ENCODE results near the gene ASCC3.

ASCC3 gene

DNA sequence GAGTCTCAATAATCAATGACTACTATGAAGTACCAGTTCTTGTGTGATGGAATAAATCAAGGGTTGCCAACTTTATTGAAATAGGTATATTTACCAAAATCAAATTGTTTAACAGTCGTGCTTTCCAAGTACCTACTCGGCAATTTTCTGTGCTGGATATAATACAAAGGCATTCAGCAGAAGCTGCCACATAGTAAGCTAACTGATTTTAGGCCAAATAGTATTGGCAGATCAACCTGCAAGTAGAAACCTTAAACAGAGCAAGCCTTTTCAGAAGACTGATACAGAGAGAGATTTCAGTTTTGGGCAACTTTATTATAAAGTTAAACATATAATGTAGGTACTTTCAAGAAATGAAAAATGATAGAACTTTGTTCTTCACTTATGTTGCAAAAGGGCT lies 174.6 kb downstream of the ASCC3 start:
- no peak overlapping the region for H3K4me3 ChIP-seq (ENCODE audit: low read length)

DNA sequence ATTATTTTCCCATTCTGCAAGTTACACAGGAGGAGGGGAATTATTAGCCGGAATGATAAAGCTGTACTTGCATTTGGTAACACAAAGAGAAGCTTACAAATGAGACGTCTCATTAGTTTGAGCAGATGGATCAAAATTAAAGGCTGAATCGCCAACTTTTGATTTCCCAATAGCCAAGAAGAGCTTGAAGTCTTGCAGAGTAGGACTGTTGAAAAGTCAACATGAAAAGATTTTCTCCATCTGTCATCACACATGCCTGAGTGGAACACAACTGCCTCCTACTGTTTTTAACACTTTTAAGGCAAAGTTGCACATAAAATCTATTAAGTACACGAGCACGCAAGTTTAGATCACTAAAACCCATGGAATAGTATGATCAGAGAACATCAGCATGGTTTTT lies 176.2 kb downstream of the ASCC3 start:
- Histone ChIP-seq H3K4me2 (ENCODE audit: low read length) (no peak overlapping the region), H3K4me3 (ENCODE audit: low read length) (no peak overlapping the region), H3K36me3 (ENCODE audit: insufficient read depth, low read length) (peaks cover 4% of the 10 kb centered on the region), H3K27me3 (ENCODE audit: control insufficient read depth, insufficient read depth, low read length) (no peaks in the 10 kb centered on the region), H3K9ac (ENCODE audit: low read depth, low read length) (no peak overlapping the region), H3K4me1 (ENCODE audit: control insufficient read depth, insufficient read depth, low read length) (peaks cover 5% of the 10 kb centered on the region), H3K9me3 (replicated peaks; ENCODE audit: low read length) (no peaks in the 10 kb centered on the region)

More for the DNA sequence above, 174.6 kb downstream of the ASCC3 start:
- H3K36me3 ChIP-seq (ENCODE audit: insufficient read depth, low read length): peaks cover 4% of the 10 kb centered on the region
- H3K4me2 ChIP-seq (ENCODE audit: low read length): no peak overlapping the region
- H3K9me3 ChIP-seq (replicated peaks; ENCODE audit: low read length): no peaks in the 10 kb centered on the region
- no peak overlapping the region for H3K9ac ChIP-seq (ENCODE audit: low read depth, low read length)
- H3K27me3 ChIP-seq (ENCODE audit: control insufficient read depth, insufficient read depth, low read length): no peaks in the 10 kb centered on the region
- H3K4me1 ChIP-seq (ENCODE audit: control insufficient read depth, insufficient read depth, low read length): peaks cover 5% of the 10 kb centered on the region

DNA sequence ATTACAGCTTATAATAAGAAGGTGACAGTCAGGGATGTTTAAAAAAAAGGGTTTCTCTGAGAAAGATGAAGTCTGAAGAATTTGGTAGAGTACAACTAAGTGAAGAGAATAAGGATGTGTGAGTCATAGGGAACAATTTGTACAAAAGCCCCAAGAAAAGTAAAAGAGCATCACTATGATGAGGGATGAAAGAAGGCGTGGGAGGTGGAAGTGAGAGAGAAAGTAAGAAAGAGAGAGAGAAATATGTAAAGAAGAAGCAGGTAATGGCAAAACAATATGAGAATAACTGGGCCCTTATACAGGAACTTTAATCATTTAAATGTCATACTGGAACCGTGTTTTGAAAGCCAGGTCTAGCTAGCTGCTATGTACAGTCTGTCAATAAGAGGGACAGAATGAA lies 179.4 kb downstream of the ASCC3 start:
- Histone ChIP-seq H3K9me3 (replicated peaks; ENCODE audit: low read length) (no peaks in the 10 kb centered on the region), H3K4me2 (ENCODE audit: low read length) (no peak overlapping the region), H3K9ac (ENCODE audit: low read depth, low read length) (no peak overlapping the region), H3K4me1 (ENCODE audit: control insufficient read depth, insufficient read depth, low read length) (peaks cover 5% of the 10 kb centered on the region), H3K4me3 (ENCODE audit: low read length) (no peak overlapping the region), H3K36me3 (ENCODE audit: insufficient read depth, low read length) (peaks cover 10% of the 10 kb centered on the region), H3K27me3 (ENCODE audit: control insufficient read depth, insufficient read depth, low read length) (no peaks in the 10 kb centered on the region)

DNA sequence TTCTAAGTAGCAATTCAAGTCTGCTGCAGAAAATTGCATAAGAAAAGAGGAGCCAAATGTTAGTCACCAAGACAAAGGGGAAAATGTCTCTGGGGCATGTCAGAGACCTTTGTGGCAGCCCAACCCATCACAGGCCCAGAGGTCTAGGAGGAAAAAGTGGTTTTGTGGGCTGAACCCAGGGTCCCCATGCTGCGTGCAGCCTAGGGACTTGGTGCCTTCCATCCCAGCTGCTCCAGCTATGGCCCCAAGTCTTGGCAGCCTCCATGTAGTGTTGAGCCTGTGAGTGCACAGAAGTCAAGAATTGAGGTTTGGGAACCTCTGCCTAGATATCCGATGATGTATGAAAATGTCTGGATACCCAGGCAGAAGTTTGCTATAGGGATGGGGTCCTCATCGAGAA lies 181.1 kb downstream of the ASCC3 start:
- H3K4me3 ChIP-seq (ENCODE audit: low read length): no peak overlapping the region
- no peak overlapping the region for H3K4me2 ChIP-seq (ENCODE audit: low read length)
- no peak overlapping the region for H3K9ac ChIP-seq (ENCODE audit: low read depth, low read length)

DNA sequence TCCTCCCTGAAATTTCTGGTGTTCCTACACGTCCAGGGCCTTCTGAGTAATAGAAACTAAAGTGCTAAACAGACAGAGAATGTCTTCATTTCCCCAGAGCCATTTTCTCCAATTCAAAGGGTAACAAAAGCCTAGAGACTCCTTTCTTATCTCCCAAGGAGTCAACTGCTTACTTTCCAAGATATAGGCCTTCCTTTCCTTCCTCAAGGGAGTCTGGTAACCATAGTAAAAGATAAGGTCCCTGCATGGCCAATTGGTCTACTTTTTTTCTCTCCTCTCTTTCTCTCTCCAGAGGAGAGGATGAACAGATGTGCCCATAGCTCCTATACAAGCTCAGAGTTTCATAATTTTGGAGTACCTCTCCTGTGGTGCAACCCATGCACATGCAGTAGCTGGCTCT lies 185.7 kb downstream of the ASCC3 start:
- Histone ChIP-seq H3K9ac (ENCODE audit: low read depth, low read length) (no peak overlapping the region), H3K9me3 (replicated peaks; ENCODE audit: low read length) (no peaks in the 10 kb centered on the region), H3K4me2 (ENCODE audit: low read length) (no peak overlapping the region)

More for the DNA sequence above, 181.1 kb downstream of the ASCC3 start:
- Histone ChIP-seq H3K4me1 (ENCODE audit: control insufficient read depth, insufficient read depth, low read length) (peaks cover 5% of the 10 kb centered on the region), H3K27me3 (ENCODE audit: control insufficient read depth, insufficient read depth, low read length) (no peaks in the 10 kb centered on the region), H3K9me3 (replicated peaks; ENCODE audit: low read length) (no peaks in the 10 kb centered on the region), H3K36me3 (ENCODE audit: insufficient read depth, low read length) (peaks cover 8% of the 10 kb centered on the region)

DNA sequence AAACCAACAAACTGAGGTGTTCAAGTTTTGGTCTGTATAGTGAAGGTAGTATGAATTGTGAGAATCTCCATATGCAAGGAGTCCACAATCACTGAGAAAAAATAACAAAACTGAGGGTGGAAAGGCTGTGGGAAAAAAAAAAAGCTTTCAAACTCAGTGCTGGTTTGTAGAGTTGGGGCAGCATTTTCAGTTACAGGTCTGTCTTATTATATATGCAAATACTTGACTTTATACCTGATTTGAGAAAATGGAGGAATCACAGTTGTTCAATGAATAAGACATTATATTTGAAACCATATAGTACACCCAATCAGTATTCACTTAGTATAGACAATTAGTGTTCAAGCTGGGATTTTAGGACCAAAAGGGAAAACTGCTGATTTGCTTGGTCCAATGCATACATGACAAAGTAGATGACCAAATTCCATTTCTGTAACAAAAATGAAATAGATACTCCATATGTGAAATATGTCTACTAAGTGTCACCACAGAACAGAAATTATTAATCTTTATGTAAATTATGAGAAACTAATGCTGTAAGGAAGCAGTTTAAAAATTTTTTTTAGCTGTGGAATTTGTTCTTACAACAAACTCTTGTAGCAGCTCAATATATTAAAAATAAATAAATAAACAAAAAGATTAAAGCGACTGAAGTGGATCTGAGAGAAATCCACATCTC lies 187.7 kb downstream of the ASCC3 start:
- Histone ChIP-seq H3K9me3 (replicated peaks; ENCODE audit: low read length) (no peaks in the 10 kb centered on the region), H3K4me1 (ENCODE audit: control insufficient read depth, insufficient read depth, low read length) (no peaks in the 10 kb centered on the region), H3K4me3 (ENCODE audit: low read length) (no peak overlapping the region), H3K9ac (ENCODE audit: low read depth, low read length) (no peak overlapping the region), H3K27me3 (ENCODE audit: control insufficient read depth, insufficient read depth, low read length) (no peaks in the 10 kb centered on the region), H3K36me3 (ENCODE audit: insufficient read depth, low read length) (no peaks in the 10 kb centered on the region), H3K4me2 (ENCODE audit: low read length) (no peak overlapping the region)

More for the DNA sequence above, 185.7 kb downstream of the ASCC3 start:
- Histone ChIP-seq H3K4me1 (ENCODE audit: control insufficient read depth, insufficient read depth, low read length) (no peaks in the 10 kb centered on the region), H3K36me3 (ENCODE audit: insufficient read depth, low read length) (peaks cover 6% of the 10 kb centered on the region), H3K4me3 (ENCODE audit: low read length) (no peak overlapping the region), H3K27me3 (ENCODE audit: control insufficient read depth, insufficient read depth, low read length) (no peaks in the 10 kb centered on the region)

DNA sequence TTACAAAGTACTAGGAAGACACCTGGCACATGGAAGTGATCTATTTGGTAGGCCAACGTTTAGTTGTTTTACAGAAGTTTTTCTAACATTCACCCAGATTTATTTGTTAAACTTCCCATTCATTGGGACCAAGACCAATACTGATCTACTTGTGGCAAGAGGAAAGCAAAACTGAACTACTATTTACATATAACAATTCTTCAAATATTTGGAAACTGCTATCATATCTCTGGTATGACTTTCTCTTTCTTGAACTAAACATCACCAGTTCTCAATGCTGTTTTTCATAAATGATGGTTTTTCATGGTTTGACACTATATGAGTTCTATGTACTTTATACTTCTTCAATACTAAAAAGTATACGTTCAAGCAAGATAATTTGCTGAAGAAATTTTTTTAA lies 189.2 kb downstream of the ASCC3 start:
- Histone ChIP-seq H3K9me3 (replicated peaks; ENCODE audit: low read length) (no peaks in the 10 kb centered on the region), H3K9ac (ENCODE audit: low read depth, low read length) (no peak overlapping the region), H3K27me3 (ENCODE audit: control insufficient read depth, insufficient read depth, low read length) (no peaks in the 10 kb centered on the region), H3K4me1 (ENCODE audit: control insufficient read depth, insufficient read depth, low read length) (no peaks in the 10 kb centered on the region), H3K36me3 (ENCODE audit: insufficient read depth, low read length) (no peaks in the 10 kb centered on the region), H3K4me3 (ENCODE audit: low read length) (no peak overlapping the region), H3K4me2 (ENCODE audit: low read length) (no peak overlapping the region)

DNA sequence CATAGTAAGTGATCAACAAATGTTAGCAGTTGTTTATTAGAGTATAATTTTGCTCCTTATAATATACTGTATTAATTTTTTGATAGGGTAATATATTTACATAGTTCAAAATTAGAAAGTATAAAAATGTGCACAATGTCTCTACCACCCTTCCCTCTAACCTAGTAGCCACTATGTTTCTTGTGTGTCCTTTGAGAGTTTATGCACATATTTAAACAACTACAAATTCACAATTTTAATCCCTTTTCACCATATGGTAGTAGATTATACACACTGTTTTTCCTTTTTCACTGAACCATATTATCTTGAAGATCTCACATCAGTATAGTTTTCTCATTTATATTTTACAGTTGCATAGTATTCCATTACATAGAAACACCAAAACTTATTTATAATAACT lies 194.9 kb downstream of the ASCC3 start:
- H3K4me1 ChIP-seq (ENCODE audit: control insufficient read depth, insufficient read depth, low read length): no peaks in the 10 kb centered on the region
- H3K4me2 ChIP-seq (ENCODE audit: low read length): no peak overlapping the region
- no peak overlapping the region for H3K4me3 ChIP-seq (ENCODE audit: low read length)
- H3K9me3 ChIP-seq (replicated peaks; ENCODE audit: low read length): no peaks in the 10 kb centered on the region
- H3K36me3 ChIP-seq (ENCODE audit: insufficient read depth, low read length): no peaks in the 10 kb centered on the region
- no peak overlapping the region for H3K9ac ChIP-seq (ENCODE audit: low read depth, low read length)
- no peaks in the 10 kb centered on the region for H3K27me3 ChIP-seq (ENCODE audit: control insufficient read depth, insufficient read depth, low read length)

DNA sequence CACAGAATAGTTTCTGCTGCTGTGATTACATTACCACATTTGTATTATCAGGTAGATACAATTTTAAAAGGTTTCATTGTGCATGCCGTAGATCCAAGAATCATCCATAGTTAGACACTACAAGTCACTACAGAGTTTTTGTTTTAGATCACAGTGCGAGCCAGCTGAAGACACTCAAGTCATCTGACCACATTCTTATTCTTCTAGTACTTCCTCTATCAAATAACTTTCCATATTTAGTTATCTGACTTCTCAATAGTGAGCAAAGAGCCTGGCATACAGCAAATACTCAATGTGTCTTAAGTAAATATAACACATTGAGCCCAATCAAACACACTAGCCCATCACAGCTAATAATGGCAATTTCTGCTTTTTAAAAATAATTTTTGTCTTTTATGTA lies 195.4 kb downstream of the ASCC3 start:
- H3K4me1 ChIP-seq (ENCODE audit: control insufficient read depth, insufficient read depth, low read length): no peaks in the 10 kb centered on the region
- H3K27me3 ChIP-seq (ENCODE audit: control insufficient read depth, insufficient read depth, low read length): no peaks in the 10 kb centered on the region
- no peak overlapping the region for H3K9ac ChIP-seq (ENCODE audit: low read depth, low read length)
- H3K4me2 ChIP-seq (ENCODE audit: low read length): no peak overlapping the region
- H3K36me3 ChIP-seq (ENCODE audit: insufficient read depth, low read length): no peaks in the 10 kb centered on the region
- no peaks in the 10 kb centered on the region for H3K9me3 ChIP-seq (replicated peaks; ENCODE audit: low read length)
- H3K4me3 ChIP-seq (ENCODE audit: low read length): no peak overlapping the region

DNA sequence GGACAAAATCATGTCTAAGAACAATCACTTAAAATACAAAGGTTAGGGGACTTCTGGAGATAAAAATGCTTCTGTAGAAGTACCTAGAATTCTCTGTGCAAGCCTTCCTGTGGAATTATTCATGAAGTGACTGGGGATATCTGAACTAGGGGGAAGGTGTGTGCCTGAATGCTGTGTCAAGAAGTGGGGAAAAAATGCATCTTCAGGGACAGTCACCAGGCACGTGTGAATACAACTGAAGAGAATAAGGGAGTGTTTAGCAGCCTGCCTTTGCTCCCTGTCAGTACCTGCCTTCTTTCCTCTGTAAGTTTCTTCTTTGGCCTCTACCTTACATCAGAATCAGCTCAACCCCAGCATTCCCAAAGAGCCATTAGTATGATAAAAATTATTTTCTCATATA lies 201.0 kb downstream of the ASCC3 start:
- Histone ChIP-seq H3K9ac (ENCODE audit: low read depth, low read length) (no peak overlapping the region), H3K4me3 (ENCODE audit: low read length) (no peak overlapping the region), H3K9me3 (replicated peaks; ENCODE audit: low read length) (no peaks in the 10 kb centered on the region), H3K36me3 (ENCODE audit: insufficient read depth, low read length) (peaks cover 5% of the 10 kb centered on the region), H3K4me1 (ENCODE audit: control insufficient read depth, insufficient read depth, low read length) (no peaks in the 10 kb centered on the region), H3K27me3 (ENCODE audit: control insufficient read depth, insufficient read depth, low read length) (no peaks in the 10 kb centered on the region), H3K4me2 (ENCODE audit: low read length) (no peak overlapping the region)

DNA sequence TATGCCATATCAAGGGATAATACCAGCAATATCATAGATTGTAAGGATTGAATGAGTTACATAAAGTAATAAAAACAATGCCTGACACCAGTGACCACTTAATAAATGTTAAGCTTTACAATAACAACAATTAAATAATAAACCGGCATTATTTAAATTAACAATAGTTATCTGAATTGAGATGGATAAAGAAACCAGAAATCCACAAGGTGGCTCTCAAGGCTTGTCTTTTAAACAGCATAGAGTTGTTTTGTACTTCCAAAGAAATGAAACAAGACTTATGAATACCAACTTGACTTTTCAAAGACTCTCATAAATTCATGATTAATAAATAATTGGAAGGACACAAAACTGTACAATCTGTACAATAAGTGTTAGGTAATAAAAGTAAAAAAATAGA lies 203.1 kb downstream of the ASCC3 start:
- no peaks in the 10 kb centered on the region for H3K9me3 ChIP-seq (replicated peaks; ENCODE audit: low read length)
- no peaks in the 10 kb centered on the region for H3K4me1 ChIP-seq (ENCODE audit: control insufficient read depth, insufficient read depth, low read length)
- H3K36me3 ChIP-seq (ENCODE audit: insufficient read depth, low read length): peaks cover 5% of the 10 kb centered on the region
- H3K9ac ChIP-seq (ENCODE audit: low read depth, low read length): no peak overlapping the region
- no peak overlapping the region for H3K4me3 ChIP-seq (ENCODE audit: low read length)
- H3K4me2 ChIP-seq (ENCODE audit: low read length): no peak overlapping the region
- no peaks in the 10 kb centered on the region for H3K27me3 ChIP-seq (ENCODE audit: control insufficient read depth, insufficient read depth, low read length)

DNA sequence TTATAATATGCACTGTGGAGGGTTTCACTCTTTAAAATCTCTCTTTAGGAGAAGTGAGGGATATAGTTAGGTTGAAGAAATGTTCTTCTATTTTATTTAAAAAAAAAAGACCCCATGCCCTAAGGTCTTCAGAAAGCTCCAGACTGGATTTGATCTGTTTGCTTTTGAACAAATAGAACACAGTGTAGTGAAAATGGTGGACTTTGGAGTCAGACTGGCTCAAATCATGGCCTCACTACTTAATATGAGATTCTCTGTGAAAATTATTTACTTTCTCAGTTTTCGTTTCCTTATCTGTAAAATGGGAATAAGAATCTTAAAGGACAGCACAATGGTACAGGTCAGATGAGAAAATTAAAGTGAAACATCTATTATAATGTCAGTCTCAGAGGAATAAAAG lies 203.9 kb downstream of the ASCC3 start:
- Histone ChIP-seq H3K4me2 (ENCODE audit: low read length) (no peak overlapping the region), H3K4me1 (ENCODE audit: control insufficient read depth, insufficient read depth, low read length) (no peaks in the 10 kb centered on the region), H3K9me3 (replicated peaks; ENCODE audit: low read length) (no peaks in the 10 kb centered on the region), H3K9ac (ENCODE audit: low read depth, low read length) (no peak overlapping the region), H3K4me3 (ENCODE audit: low read length) (no peak overlapping the region), H3K27me3 (ENCODE audit: control insufficient read depth, insufficient read depth, low read length) (no peaks in the 10 kb centered on the region), H3K36me3 (ENCODE audit: insufficient read depth, low read length) (peaks cover 5% of the 10 kb centered on the region)
